ENCODE results near the gene PICALM. TPM values are rescaled to one million over a fixed set of nuclear protein-coding genes. Genes with fewer than 3 reads are reported as not detected.

The PICALM gene
- total RNA-seq, 1 donor = 313 TPM

DNA sequence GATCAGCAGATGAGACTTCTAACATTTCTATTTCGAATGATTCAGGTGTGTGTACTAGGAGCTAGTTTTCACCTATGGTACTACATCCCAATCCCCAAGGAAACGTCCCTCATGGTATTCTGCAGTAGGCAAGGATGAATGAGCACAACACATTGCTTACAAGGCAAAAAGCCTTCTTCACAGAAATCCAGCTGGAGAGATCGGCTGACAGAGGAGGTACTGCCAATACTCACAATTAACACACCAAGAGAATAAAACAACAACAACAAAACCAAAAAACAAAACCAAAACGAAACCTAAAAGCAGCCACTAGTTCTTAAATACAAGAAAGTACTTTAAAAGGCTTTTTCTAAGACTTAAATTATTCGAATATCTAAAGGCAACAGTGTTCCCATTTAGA is 101.4 kb downstream of the PICALM start:
- no peaks in the 10 kb centered on the region for H3K9me3 ChIP-seq (ENCODE audit: low read depth, low read length)
- H3K27ac ChIP-seq (ENCODE audit: low read depth, low read length) = peak overlapping the region; percentile 15
- H3K4me1 ChIP-seq (ENCODE audit: insufficient read depth, low read length) = peaks cover 24% of the 10 kb centered on the region
- no peaks in the 10 kb centered on the region for H3K27me3 ChIP-seq (ENCODE audit: insufficient read depth, low read length)
- DNase-seq (ENCODE audit: insufficient read length, low spot score, missing footprints) = no peak
- H3K36me3 ChIP-seq (ENCODE audit: insufficient read depth, low read length) = peaks cover 80% of the 10 kb centered on the region
- peaks cover 91% of the 10 kb centered on the region for H3K79me2 ChIP-seq (ENCODE audit: insufficient read depth, low read length)
- H3K4me3 ChIP-seq (ENCODE audit: insufficient read depth, low read length) = no peak overlapping the region
- no peak overlapping the region for H3K4me2 ChIP-seq (ENCODE audit: insufficient read depth, low read length)
- H2AFZ ChIP-seq (ENCODE audit: low read length) = no peak overlapping the region
- H4K20me1 ChIP-seq (ENCODE audit: insufficient read depth, low read length) = peaks cover 47% of the 10 kb centered on the region
- TF ChIP-seq, protein P1, sequence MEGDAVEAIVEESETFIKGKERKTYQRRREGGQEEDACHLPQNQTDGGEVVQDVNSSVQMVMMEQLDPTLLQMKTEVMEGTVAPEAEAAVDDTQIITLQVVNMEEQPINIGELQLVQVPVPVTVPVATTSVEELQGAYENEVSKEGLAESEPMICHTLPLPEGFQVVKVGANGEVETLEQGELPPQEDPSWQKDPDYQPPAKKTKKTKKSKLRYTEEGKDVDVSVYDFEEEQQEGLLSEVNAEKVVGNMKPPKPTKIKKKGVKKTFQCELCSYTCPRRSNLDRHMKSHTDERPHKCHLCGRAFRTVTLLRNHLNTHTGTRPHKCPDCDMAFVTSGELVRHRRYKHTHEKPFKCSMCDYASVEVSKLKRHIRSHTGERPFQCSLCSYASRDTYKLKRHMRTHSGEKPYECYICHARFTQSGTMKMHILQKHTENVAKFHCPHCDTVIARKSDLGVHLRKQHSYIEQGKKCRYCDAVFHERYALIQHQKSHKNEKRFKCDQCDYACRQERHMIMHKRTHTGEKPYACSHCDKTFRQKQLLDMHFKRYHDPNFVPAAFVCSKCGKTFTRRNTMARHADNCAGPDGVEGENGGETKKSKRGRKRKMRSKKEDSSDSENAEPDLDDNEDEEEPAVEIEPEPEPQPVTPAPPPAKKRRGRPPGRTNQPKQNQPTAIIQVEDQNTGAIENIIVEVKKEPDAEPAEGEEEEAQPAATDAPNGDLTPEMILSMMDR (IDR thresholded peaks at IDR 0.05; ENCODE audit: extremely low read depth, low read depth, low read length) = no peak

DNA sequence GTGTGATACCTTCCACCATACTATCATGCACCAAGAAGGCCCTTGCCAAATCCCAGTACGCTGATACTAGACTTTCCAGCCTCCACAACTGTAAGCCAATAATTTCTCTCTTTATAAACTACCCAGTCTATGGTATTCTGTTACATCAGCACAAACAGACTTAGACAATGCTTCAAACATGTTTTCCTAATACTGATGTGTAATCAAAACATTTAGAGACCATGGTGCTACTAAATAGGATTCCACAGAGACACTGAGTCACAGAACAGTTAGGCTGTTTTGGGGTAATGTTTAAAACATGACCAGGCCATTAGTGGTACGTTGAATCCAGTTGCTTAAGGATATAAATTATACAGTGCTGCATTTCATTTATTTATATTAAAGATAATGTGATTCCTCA is 103.7 kb downstream of the PICALM start:
- Histone ChIP-seq H3K79me2 (ENCODE audit: insufficient read depth, low read length) (peaks cover 90% of the 10 kb centered on the region), H3K36me3 (ENCODE audit: insufficient read depth, low read length) (peaks cover 74% of the 10 kb centered on the region), H4K20me1 (ENCODE audit: insufficient read depth, low read length) (peaks cover 54% of the 10 kb centered on the region), H3K9me3 (ENCODE audit: low read depth, low read length) (no peaks in the 10 kb centered on the region), H3K27ac (ENCODE audit: low read depth, low read length) (peak overlapping the region; percentile 5), H3K4me3 (ENCODE audit: insufficient read depth, low read length) (no peak overlapping the region), H2AFZ (ENCODE audit: low read length) (no peak overlapping the region), H3K4me2 (ENCODE audit: insufficient read depth, low read length) (no peak overlapping the region), H3K27me3 (ENCODE audit: insufficient read depth, low read length) (no peaks in the 10 kb centered on the region), H3K4me1 (ENCODE audit: insufficient read depth, low read length) (peaks cover 32% of the 10 kb centered on the region)
- TF ChIP-seq, protein P1 (IDR thresholded peaks at IDR 0.05; ENCODE audit: extremely low read depth, low read depth, low read length) = no peak
- no peak for DNase-seq (ENCODE audit: insufficient read length, low spot score, missing footprints)

DNA sequence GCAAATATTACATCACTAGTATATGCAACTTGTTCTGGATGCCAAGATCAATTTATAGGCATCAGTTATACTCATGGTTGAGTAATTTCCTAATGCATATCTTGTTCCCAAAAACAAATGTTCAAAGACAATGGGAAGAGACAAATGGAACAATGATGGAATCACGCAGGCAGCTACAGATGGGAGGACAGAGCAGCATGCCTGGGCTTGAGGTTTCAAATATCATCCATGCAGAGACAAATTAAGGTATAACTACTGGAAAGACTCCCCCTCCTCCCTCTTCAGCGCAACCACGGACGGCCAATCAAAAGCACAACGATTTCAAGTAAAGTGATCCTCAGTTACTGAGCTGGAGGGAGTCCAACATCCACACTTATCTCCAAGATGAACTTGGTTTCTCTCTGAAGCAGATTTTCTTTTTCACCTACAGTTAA is 106.9 kb downstream of the PICALM start:
- peaks cover 76% of the 10 kb centered on the region for H3K36me3 ChIP-seq (ENCODE audit: insufficient read depth, low read length)
- H3K4me3 ChIP-seq (ENCODE audit: insufficient read depth, low read length) = no peak overlapping the region
- no peak overlapping the region for H3K27ac ChIP-seq (ENCODE audit: low read depth, low read length)
- no peak overlapping the region for H3K4me2 ChIP-seq (ENCODE audit: insufficient read depth, low read length)
- H4K20me1 ChIP-seq (ENCODE audit: insufficient read depth, low read length) = peaks cover 31% of the 10 kb centered on the region
- H3K9me3 ChIP-seq (ENCODE audit: low read depth, low read length) = no peaks in the 10 kb centered on the region
- DNase-seq (ENCODE audit: insufficient read length, low spot score, missing footprints) = no peak
- TF ChIP-seq, protein P1 (IDR thresholded peaks at IDR 0.05; ENCODE audit: extremely low read depth, low read depth, low read length) = no peak
- peaks cover 70% of the 10 kb centered on the region for H3K79me2 ChIP-seq (ENCODE audit: insufficient read depth, low read length)
- peaks cover 15% of the 10 kb centered on the region for H3K4me1 ChIP-seq (ENCODE audit: insufficient read depth, low read length)
- no peak overlapping the region for H2AFZ ChIP-seq (ENCODE audit: low read length)
- H3K27me3 ChIP-seq (ENCODE audit: insufficient read depth, low read length) = no peaks in the 10 kb centered on the region

DNA sequence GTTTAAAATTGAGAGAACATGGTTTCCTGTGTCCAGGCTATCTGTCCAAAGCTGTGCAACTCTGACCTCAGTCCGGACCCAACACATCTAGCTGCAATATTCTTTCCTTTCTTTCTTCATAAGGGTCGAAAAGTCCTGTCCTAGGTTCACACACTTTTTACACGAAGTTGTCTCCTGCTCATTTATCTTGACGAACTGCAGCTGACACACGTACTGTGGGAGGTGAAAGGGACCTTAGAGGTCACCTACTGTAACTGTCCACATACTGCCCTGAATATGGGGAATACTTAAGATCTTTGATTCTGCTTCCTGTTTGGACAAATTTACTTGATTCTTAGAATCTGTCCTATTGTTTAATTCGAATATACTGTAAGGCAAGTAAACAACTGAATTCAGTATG is 107.8 kb downstream of the PICALM start:
- H3K79me2 ChIP-seq (ENCODE audit: insufficient read depth, low read length) = peaks cover 62% of the 10 kb centered on the region
- H3K27me3 ChIP-seq (ENCODE audit: insufficient read depth, low read length) = no peaks in the 10 kb centered on the region
- H2AFZ ChIP-seq (ENCODE audit: low read length) = no peak overlapping the region
- TF ChIP-seq, protein P1 (IDR thresholded peaks at IDR 0.05; ENCODE audit: extremely low read depth, low read depth, low read length) = no peak
- peaks cover 32% of the 10 kb centered on the region for H4K20me1 ChIP-seq (ENCODE audit: insufficient read depth, low read length)
- H3K4me1 ChIP-seq (ENCODE audit: insufficient read depth, low read length) = peaks cover 18% of the 10 kb centered on the region
- DNase-seq (ENCODE audit: insufficient read length, low spot score, missing footprints) = no peak
- H3K27ac ChIP-seq (ENCODE audit: low read depth, low read length) = no peak overlapping the region
- no peaks in the 10 kb centered on the region for H3K9me3 ChIP-seq (ENCODE audit: low read depth, low read length)
- peaks cover 74% of the 10 kb centered on the region for H3K36me3 ChIP-seq (ENCODE audit: insufficient read depth, low read length)
- no peak overlapping the region for H3K4me2 ChIP-seq (ENCODE audit: insufficient read depth, low read length)
- H3K4me3 ChIP-seq (ENCODE audit: insufficient read depth, low read length) = no peak overlapping the region

Data from osteoblast (primary cell).